Measurements from ENCODE around the gene MAP1LC3A.
"Not testable (repeated sequence)": the region's sequence is repeated elsewhere in the genome, so short reads cannot be mapped to it uniquely, and the experiment has no call there.

MAP1LC3A gene

DNA sequence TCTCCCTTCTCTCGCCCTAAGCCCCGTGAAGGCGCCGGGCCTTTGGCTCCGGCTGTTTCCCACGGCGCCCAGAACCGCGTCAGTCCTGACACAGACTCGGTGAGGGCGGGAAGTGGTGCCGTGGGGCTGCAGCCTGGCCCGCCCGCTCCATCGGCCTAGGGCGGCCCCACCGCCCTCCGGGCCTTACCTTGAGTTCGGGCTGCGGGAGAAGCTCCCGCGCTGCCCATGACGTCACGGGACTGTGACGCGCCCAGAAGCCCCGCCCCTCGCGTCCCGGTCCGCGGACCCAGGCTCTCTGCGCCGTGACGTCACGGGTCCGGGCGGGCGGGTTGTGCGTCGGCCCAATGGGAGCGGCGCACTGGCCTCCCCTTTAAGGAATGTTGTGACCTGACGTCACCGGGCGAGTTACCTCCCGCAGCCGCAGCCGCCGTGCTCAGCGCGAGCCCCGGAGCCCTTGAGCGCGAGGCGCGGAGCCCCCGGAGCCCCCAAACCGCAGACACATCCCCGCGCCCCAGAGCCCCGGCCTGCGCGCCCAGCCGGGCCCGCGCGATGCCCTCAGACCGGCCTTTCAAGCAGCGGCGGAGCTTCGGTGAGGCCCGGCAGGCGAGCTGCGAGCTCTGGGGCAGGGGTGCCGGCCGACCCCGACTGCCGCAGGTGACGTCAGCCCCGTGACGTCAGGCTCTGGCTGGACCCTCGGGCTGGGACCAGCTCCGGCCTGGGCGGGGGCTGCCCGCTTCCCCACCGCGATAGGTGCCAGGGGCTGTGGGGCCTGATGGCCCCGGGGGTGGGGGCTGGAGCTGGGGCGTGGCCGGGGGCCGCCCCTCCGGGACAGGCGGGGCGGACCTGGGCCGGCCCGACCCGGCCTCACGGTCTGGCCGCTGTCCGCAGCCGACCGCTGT is at the start of gene MAP1LC3A:
MAP1LC3A (plus strand) TSS at position 399 of the 899 bp plus-strand sequence; CDS start at position 550, 151 bp downstream.
- DNase-seq (ENCODE audit: low read depth), result peak; percentile 49

DNA sequence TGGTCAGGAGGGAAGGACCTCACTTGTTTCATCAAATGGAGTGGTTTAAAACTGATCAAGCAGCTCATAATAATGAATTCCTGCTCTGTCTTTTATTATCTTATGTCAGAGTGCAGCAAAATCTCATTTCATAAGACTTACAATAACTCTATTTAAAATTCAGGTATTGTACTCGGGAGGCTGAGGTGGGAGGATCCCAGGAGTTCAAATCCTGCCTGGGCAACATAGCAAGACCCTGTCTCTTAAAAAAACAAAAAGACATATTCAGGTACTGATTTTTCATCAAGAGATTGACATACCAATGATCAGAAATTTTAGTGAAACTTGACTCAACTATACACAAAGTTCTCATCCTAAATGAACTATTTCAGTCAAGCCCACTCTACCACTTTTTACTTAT is 47.9 kb upstream of the MAP1LC3A start:
- no peak for DNase-seq (ENCODE audit: low read depth)

DNA sequence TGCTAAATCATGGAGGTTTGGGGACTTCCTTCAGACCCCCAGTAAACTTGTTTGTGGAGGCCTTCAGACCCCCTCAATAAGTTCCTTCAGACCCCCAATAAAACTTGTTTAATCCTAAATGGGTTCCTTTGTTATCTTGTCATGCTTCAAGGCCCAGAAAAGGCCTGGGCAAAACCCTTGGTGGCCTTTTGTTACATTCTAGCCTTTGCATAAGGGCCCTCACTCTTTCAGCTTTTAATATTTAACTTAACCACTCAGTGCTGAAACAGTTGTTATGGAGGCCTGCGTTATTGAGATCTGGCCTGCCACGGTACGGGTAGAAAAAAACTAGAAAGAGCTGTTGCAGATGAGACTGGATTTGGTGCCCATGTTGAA is 46.6 kb upstream of the MAP1LC3A start:
- no peak for DNase-seq (ENCODE audit: low read depth)

DNA sequence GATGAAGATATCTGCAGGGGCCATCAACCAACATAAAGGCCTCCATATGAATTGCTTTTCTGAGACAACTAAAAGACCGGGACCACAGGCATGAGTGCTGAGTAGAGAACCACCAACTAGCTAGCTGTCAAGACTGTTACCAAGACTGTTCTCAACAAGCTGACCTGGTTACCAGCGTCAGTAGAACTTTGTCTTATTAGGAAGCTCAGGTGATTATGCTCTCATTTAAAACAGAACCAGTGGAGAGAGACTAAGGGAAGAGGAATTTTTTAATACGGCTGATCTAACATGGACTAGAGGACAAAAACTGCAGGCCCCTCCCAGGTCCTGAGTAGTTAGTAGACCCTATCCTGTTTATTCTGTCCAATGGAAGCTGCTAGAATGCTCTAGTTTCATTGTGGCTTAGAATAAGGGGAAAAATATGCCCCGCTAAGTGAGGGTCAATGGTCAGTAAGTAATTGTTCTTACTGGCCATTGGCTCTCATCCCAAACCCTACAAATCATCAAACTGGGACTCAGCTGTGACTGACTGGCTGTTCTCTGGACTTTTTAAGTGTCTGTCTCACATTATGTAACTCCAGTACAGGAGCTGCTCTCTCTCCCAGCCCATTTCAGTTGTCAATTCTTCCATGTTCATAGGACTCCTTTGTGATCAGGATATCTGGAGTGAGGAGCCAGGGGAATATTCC is 46.1 kb upstream of the MAP1LC3A start:
- no peak for DNase-seq (ENCODE audit: low read depth)

DNA sequence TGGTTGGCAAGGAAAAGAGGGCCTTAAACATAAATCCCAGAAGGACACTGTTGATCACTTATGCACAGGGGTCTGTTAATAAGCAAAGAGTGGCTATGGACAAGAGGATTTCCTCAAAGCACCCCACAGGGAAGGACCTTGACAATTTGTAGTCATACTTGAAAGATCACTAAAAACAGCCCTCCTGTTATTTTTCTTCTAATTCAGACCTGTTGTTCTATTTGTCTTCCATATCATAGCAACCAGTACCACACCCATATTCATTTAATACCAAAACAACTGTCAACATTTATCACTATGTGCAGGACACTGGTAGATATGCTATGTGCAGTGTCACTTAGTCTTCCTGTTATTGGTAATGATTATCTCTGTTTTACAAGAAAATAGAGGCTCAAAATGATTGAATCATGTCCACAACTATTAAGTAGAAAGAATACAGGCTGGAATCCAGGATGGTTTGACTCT is 45.5 kb upstream of the MAP1LC3A start:
- DNase-seq (ENCODE audit: low read depth), result no peak

DNA sequence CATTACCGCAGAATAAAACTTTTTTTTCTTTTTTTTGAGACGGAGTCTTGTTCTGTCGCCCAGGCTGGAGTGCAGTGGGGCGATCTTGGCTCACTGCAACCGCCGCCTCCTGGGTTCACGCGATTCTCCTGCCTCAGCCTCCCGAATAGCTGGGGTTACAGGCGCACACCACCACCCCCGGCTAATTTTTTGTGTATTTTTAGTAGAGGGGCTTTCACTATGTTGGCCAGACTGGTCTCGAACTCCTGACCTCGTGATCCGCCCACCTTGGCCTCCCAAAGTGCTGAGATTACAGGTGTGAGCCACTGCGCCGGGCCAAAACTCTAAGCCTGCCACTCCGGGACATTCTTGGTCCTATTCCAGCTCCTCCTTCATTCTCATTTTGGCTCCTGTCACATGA is 44.5 kb upstream of the MAP1LC3A start:
- not testable (repeated sequence) for DNase-seq (ENCODE audit: low read depth)

DNA sequence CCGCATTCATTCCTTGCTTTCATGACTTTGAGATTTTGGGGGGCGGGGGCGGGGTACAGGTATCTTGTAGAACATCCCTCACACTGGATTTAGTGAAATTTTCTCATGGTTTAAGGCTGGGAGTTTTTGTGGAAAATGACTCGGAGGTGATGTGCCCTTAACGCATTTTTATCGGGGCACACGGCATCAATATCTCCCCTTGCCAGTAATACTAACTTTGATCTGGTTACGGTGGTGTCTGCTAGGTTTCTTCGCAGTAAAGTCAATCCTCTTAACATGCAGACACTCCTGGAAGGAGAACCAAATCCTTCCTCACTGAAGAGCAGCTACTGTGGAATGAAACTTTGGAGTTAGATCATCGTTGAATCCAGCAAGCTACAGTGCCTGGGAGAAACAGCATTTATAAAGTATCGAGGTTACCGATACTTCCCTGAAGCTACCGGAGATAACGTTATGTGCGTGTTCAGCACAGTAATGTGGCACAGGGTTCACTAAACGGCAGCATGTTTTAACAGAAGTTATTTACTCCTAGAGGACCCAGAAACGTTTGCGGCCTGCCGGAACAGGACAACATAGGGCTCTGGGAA is 43.5 kb upstream of the MAP1LC3A start:
- no peak for DNase-seq (ENCODE audit: low read depth)

DNA sequence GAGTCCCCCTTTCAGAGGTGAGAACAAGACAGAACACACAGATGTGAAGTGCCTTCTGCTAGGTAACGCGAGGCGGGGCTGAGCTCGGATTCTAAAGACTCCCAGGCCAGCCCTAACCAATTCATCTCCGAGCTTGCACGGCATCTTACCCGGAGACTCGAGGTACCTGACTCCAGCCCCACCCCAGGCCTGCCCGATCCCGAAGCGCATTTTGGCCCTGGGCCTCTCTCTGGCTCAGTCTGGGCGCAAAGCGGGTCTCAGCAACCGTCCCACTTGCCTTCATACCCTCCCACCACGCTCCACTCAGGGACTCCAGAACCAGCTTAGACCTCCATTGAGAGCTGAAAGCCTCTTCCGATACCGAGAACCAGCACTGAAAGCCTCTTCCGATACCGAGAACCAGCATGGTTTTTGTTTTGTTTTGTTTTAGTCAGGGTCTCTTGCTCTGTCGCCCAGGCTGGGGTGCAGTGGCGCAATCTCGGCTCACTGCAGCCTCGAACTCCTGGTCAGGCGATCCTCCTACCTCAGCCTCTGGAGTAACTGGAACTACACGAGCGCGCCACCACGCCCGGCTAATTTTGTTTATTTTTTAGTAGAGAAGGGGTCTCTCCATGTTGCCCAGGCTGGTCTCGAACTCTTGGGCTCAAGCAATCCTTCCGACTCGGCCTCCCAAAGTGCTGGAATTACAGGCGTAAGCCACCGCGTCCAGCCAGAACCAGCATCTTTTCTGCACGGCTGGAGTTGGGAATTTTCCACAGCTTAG is 42.9 kb upstream of the MAP1LC3A start:
- DNase-seq (ENCODE audit: low read depth), result no peak

DNA sequence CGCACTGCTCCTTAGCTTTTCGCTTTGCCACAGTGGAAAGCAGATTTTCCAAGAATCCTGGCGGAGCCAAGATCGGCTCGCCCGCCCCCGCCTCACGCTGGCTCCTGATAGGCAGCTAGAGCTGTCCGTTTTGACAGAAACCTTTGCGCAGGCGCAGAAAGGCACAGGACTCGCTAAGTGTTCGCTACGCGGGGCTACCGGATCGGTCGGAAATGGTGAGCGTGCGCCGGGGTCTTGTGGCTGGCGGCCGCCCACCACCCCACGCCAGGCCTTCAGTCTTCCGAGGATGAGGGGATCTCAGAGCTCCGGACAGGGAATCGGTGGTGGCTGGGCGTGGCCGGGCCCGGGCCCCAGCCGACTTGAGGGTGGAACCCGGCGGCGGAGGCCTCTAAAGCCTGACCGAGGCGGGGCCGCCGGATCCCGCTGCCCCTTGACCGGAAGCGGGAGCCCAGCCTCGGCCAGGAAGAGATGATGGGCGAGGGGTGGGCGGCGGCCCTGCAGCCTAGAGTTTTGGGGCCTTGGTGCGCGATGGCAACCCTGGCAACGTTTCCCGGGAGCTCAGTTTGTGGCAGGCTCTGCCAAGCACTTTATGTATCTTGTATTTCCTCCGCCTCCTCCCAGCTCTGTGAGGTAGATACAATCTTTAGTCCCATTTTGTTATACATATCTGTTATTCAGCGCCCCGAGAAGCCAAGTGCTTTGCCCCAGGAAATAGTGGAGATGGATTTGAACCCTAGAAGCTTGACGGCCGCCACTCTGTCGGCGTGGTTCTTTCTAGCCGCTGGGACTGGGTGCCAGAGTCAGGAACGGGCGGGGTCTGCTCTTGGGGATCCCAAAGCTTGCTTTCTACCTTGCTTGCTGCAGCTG is 42.0 kb upstream of the MAP1LC3A start, which contains the start of gene DYNLRB1:
DYNLRB1 (plus strand) TSS at position 176 of the 867 bp plus-strand sequence; CDS start at position 213, 37 bp downstream.
- DNase-seq (ENCODE audit: low read depth), result peak; percentile 79

DNA sequence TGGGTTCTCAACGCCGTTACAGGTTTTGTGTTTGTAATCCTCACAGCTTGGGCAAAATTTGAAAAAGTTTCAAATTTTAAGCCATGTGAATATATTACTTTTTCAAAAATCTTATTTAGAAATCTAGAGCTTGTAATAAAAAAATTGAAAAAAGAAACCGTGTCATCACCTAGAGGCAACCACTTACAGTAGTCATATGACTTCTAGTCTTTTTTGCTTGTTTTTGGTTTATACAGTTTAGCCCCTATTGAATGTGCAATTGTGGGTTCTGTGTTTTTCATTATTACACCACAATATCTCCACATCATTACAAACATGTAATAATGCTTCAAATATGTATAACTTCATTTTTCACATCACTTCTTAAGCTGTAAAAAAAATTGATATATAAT is 41.4 kb upstream of the MAP1LC3A start:
- no peak for DNase-seq (ENCODE audit: low read depth)

DNA sequence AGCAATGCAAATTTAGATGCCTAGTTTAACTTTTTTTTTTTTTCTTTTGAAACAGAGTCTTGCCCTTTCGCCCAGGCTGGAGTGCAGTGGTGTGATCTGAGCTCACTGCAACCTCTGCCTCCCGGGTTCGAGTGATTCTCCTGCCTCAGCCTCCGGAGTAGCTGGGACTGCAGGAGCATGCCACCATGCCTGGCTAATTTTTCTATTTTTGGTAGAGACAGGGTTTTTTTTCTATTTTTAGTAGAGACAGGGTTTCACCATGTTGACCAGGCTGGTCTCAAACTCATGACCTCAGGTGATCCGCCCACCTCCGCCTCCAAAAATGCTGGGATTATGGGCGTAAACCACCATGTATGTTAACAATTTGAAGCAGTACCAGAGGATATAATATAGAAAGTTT is 39.7 kb upstream of the MAP1LC3A start:
- DNase-seq (ENCODE audit: low read depth), result not testable (repeated sequence)

DNA sequence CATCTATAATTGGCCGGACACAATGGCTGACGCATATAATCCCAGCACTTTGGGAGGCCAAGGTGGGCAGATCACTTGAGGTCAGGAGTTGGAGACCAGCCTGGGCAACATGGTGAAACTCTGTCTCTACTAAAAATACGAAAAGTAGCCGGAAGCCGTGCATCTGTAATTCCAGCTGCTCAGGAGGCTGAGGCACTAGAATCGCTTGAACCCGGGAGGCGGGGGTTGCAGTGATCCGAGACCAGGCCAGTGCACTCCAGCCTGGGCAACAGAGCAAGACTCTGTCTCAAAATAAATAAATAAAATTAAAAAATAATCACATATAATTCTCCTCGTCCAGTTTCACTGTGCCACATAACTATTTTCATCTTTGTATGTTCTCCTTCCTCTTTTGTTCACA is 38.7 kb upstream of the MAP1LC3A start:
- DNase-seq (ENCODE audit: low read depth), result not testable (repeated sequence)

DNA sequence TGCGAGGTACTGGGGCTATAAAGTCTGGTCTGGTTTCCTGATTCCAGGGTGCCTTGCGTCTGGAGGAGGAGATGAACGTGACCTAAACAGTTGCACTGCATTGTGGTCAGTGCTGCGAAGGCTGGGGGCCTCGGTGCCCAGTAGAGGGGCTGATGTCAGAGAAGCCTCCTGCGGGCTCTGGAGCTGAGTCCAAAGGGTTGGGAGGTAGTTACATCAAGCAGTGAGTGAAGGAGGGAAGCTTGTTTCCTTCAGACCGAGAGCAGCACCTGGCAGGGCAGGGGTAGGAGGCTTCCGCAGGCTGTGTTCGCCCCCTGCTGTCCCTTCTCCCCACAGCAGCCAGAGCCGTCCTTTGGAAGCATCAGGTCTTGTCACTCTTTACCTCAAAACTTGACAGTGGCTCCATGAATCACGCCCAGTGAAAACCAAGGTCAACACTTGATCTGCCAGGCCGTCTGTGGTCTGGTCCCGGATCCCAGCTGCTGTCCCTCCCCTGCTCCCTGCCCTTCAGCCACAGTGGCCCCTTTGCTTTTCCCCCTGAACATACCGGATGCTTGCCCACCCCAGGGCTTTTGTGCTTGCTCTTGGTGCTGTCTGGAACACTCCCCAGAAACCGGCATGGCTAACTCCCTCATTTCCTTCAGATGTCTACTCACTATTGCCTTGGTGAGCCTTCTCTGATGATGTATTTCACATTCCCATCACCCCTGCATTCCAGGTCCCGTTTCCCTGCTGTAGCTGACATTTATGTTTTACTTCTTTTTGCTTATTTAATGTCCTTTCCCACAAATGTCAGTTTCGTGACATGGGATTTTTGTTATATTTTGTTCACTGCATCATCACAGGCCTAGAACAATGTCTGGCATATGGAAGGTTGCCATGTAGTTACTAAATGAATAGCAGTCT is 35.3 kb upstream of the MAP1LC3A start:
- peak; percentile 73 for DNase-seq (ENCODE audit: low read depth)

DNA sequence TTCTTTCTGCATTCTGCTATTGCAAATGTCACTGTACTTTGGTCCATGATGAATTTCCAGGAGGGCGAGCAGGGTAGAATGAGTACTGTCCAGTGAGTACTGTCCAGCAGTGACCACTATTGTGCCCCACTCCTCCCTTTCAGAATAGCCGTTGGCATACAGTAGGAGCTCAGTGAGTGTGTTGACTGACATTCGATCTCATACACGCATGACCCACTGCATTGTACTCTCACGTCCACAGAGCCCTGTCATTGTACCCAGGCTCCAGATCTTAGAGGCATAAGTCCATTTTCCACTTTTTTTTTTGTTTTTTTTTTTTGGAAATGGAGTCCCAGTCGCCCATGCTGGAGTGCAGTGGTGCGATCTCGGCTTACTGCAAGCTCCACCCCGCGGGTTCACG is 34.1 kb upstream of the MAP1LC3A start:
- DNase-seq (ENCODE audit: low read depth), result no peak

DNA sequence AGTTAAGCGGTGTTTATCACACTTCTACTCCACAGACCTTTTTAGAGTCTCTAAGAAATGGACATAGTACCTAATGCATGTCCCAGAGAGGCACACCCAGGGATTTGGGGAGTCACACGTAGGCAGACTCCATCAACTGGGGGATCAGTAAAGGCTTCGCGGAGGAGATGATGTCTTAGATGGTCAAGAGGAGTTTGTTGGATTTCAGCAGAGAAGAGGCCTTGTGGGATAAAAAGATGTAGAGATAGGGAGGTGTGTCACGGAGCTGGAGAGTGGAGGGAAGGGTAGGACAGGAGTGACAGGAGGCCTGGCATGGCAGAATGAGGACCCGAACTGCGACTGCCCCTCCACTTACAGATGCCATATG is 33.2 kb upstream of the MAP1LC3A start:
- DNase-seq (ENCODE audit: low read depth), result no peak

DNA sequence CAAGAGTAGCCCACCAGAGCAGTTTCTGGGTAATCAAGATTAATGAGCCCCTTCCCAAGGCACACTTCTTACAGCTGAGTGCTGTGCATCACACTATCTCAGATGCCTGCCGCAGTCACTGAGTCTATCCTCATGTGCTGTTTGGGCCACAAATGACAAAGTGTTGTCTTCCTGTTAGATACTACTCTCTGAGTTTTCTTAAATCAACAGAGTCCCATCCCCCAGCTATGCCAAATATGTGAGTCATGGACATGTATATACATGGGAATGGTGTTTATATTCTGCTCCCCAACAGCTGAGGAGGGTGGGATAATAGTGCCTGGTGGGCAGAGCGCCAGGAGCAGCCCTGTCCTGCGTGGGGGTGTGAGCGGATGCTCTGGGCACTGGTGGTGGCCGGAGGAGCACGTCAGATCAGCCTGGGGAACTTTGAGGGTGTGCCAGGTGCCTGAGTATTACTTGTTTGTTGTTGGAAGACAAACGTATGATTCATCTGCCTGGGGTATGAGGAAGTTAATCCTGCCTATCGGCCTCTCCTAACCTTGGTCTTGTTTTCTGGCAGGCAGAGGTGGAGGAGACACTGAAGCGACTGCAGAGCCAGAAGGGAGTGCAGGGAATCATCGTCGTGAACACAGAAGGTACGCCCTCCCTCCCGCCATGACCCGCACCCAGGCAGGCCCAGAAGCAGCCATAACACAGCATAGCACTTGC is 32.7 kb upstream of the MAP1LC3A start:
- DNase-seq (ENCODE audit: low read depth), result peak; percentile 98

DNA sequence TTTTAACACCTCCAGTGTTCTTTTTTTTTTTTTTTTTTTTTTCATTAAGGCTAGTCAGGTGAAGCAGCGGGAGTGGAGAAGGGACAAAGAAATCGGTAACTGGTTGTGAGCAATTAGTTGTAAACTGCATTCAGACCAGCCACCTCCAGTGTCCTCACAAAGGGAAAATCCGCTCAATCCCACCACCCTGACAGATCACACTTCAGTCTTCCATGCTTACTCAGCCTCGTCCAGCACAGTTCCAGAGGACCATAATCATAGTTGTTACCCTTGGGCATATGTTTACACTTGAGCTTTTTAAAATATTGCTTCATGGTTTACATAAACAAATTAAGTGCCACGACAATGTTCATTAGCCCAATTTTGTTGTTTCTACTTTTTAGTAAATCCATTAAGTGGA is 32.1 kb upstream of the MAP1LC3A start:
- DNase-seq (ENCODE audit: low read depth), result no peak

DNA sequence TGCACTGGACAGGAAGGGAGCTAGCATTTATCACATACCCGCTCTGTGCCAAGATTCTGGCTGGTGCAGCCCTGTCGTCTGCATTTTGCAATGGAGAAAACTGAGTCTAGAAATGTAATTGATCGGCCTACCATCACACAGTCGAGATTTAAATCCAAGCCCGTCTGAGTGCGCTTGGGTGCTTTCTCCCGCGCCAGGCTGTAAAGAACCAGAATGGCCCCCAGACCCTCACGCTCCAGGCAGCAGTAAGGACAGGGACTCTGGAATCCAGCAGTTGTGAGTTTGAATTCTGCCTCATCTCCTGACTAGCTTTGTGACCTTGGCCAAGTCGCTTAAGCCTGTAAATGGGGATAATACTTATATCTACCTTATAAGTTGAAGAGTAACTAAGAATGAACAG is 31.5 kb upstream of the MAP1LC3A start:
- no peak for DNase-seq (ENCODE audit: low read depth)

DNA sequence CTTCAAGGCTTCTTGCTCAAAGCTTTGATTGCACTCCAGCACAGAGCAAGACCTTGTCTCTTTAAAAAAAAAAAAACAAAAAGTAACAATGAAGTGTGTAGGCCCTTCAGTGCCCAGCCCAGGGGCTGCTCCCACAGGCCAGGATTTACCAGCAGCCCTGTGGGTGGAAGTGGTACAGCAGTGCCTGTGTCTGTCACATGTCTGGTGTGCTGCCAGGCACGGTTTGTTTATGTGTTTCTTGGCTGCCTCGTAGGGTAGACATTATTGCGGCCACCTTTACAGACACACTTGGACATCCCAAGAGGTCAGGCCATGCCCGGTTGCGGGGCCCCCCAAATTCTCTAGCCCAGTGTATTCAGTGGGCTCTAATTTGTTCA is 29.6 kb upstream of the MAP1LC3A start:
- DNase-seq (ENCODE audit: low read depth), result no peak

All from GM04503 (cell line).